SH-SY5Y (cell line): ENCODE measurements around the gene DAP.

Experiments used
- GATA2 ChIP-seq: IDR thresholded peaks from 2 replicates; pipeline ENCODE4 v1.6.1; 2011; ENCODE audit warnings: mild to moderate bottlenecking, low read depth, low read length
- GATA3 ChIP-seq: IDR thresholded peaks from 2 replicates; pipeline ENCODE4 v1.6.1; 2011; ENCODE audit warnings: low read depth, mild to moderate bottlenecking, low read length, moderate library complexity

GRCh38 chr5:10695055-10695649 lies 65.9 kb downstream of the DAP start:
- TF ChIP-seq GATA2 (no peak), GATA3 (no peak)
